Nephron (organoid): ENCODE data around the gene CELA2A.
A peak's percentile ranks its signal among the peaks of the same experiment; 100 is the strongest.

ENCODE experiments used
- H3K27ac Mint-ChIP-seq, 3 experiments: 2 replicates each; pipeline ENCODE4 v1.8.0; 2020; ENCODE audit warnings: mixed read lengths in 3 of 3, mild to moderate bottlenecking in 2 of 3, moderate library complexity in 1 of 3
- H3K27me3 Mint-ChIP-seq: 2 replicates; pipeline ENCODE4 v1.8.0; 2021; ENCODE audit warnings: low read depth, mild to moderate bottlenecking, moderate library complexity, mixed read lengths
- H3K36me3 Mint-ChIP-seq: 2 replicates; pipeline ENCODE4 v1.8.0; 2020; ENCODE audit warnings: low read depth, mixed read lengths
- H3K4me1 Mint-ChIP-seq: 2 replicates; pipeline ENCODE4 v1.8.0; 2020; ENCODE audit warnings: mixed read lengths
- H3K4me3 Mint-ChIP-seq, 3 experiments: 2 replicates each; pipeline ENCODE4 v1.8.0; 2020; ENCODE audit warnings: mild to moderate bottlenecking in 3 of 3, mixed read lengths in 3 of 3, moderate library complexity in 2 of 3
- H3K9me3 Mint-ChIP-seq: 2 replicates; pipeline ENCODE4 v1.8.0; 2020; ENCODE audit warnings: mixed read lengths
- CTCF ChIP-seq, 3 experiments: fragments of 200-600 bp; sonication (generic); IDR thresholded peaks; one replicate each; pipeline ENCODE4 v1.5.0; 2021; ENCODE audit warnings: antibody characterized with exemption in 3 of 3; ENCODE audit not compliant: unreplicated experiment in 3 of 3

The CELA2A gene

GRCh38 chr1:15493869-15494390 is 37.4 kb downstream of the CELA2A start:
- no peak for TF ChIP-seq CTCF (IDR thresholded peaks at IDR 0.05; ENCODE audit: unreplicated experiment in 3 of 3)
- peaks cover 7% of the 10 kb centered on the region for H3K4me1 Mint-ChIP-seq
- H3K27me3 Mint-ChIP-seq: no peaks in the 10 kb centered on the region
- H3K27ac Mint-ChIP-seq: no peak overlapping the region
- no peak overlapping the region for H3K4me3 Mint-ChIP-seq
- peaks cover 65% of the 10 kb centered on the region for H3K36me3 Mint-ChIP-seq
- H3K9me3 Mint-ChIP-seq: peaks cover 3% of the 10 kb centered on the region

GRCh38 chr1:15500184-15501178 is 43.9 kb downstream of the CELA2A start:
- peaks cover 36% of the 10 kb centered on the region for H3K36me3 Mint-ChIP-seq

GRCh38 chr1:15501208-15502032 is 44.9 kb downstream of the CELA2A start:
- H3K4me1 Mint-ChIP-seq: peaks cover 7% of the 10 kb centered on the region
- TF ChIP-seq CTCF (IDR thresholded peaks at IDR 0.05; ENCODE audit: unreplicated experiment in 3 of 3): peak; percentile 59 to 71 (median 61)
- H3K4me3 Mint-ChIP-seq: no peak overlapping the region
- H3K27me3 Mint-ChIP-seq: no peaks in the 10 kb centered on the region
- peaks cover 26% of the 10 kb centered on the region for H3K36me3 Mint-ChIP-seq
- no peak overlapping the region for H3K27ac Mint-ChIP-seq
- peaks cover 3% of the 10 kb centered on the region for H3K9me3 Mint-ChIP-seq

More at GRCh38 chr1:15500184-15501178, 43.9 kb downstream of the CELA2A start:
- Mint-ChIP-seq H3K4me1 (peaks cover 7% of the 10 kb centered on the region), H3K27me3 (no peaks in the 10 kb centered on the region), H3K9me3 (peaks cover 3% of the 10 kb centered on the region), H3K4me3 (no peak overlapping the region), H3K27ac (peak overlapping the region in 2 of 3 experiments; percentile 20 to 25)
- TF ChIP-seq CTCF (IDR thresholded peaks at IDR 0.05; ENCODE audit: unreplicated experiment in 3 of 3): no peak

GRCh38 chr1:15504436-15504835 is 47.9 kb downstream of the CELA2A start:
- no peak overlapping the region for H3K4me3 Mint-ChIP-seq
- no peak for TF ChIP-seq CTCF (IDR thresholded peaks at IDR 0.05; ENCODE audit: unreplicated experiment in 3 of 3)
- H3K4me1 Mint-ChIP-seq: peaks cover 7% of the 10 kb centered on the region
- no peaks in the 10 kb centered on the region for H3K27me3 Mint-ChIP-seq
- H3K9me3 Mint-ChIP-seq: no peaks in the 10 kb centered on the region
- peaks cover 19% of the 10 kb centered on the region for H3K36me3 Mint-ChIP-seq
- H3K27ac Mint-ChIP-seq: no peak overlapping the region

GRCh38 chr1:15506831-15507230 is 50.3 kb downstream of the CELA2A start:
- no peaks in the 10 kb centered on the region for H3K9me3 Mint-ChIP-seq
- H3K27me3 Mint-ChIP-seq: no peaks in the 10 kb centered on the region
- TF ChIP-seq CTCF (IDR thresholded peaks at IDR 0.05; ENCODE audit: unreplicated experiment in 3 of 3): no peak
- peaks cover 15% of the 10 kb centered on the region for H3K36me3 Mint-ChIP-seq
- H3K4me3 Mint-ChIP-seq: no peak overlapping the region
- H3K4me1 Mint-ChIP-seq: no peaks in the 10 kb centered on the region
- H3K27ac Mint-ChIP-seq: no peak overlapping the region
